K562 (cell line): ENCODE results near the gene XPR1.

ENCODE experiments used
- CBX1 ChIP-seq: sonication (generic); IDR thresholded peaks from 2 replicates; pipeline ENCODE4 v1.6.1; 2016; ENCODE audit warnings: antibody characterized with exemption, low read depth, mild to moderate bottlenecking
- HDAC6 ChIP-seq: IDR thresholded peaks from 2 replicates; pipeline ENCODE4 v1.6.1; 2012; ENCODE audit warnings: low read depth, mild to moderate bottlenecking, control low read depth, inconsistent platforms, low read length, moderate library complexity
- PTBP1 ChIP-seq: fragments of 200-400 bp; formaldehyde crosslinking; IDR thresholded peaks from 2 replicates; pipeline ENCODE4 v1.6.1; 2017; ENCODE audit warnings: low read depth, low read length
- YY1 ChIP-seq, 3 experiments: IDR thresholded peaks; 2 replicates each; pipeline ENCODE4 v1.6.1; 2011; ENCODE audit warnings: low read length in 2 of 3, mild to moderate bottlenecking in 2 of 3, moderate library complexity in 2 of 3, borderline replicate concordance in 1 of 3, control low read depth in 1 of 3, low read depth in 1 of 3; ENCODE audit not compliant: insufficient read depth in 3 of 3, insufficient replicate concordance in 2 of 3, control insufficient read depth in 1 of 3, insufficient read length in 1 of 3; ENCODE audit errors: extremely low read depth in 1 of 3
- TF ChIP-seq, protein P1 (sequence below), 2 experiments: fragments of 450-650 bp; IDR thresholded peaks; 2 replicates each; pipeline ENCODE4 v1.6.1; 2016

DNA sequence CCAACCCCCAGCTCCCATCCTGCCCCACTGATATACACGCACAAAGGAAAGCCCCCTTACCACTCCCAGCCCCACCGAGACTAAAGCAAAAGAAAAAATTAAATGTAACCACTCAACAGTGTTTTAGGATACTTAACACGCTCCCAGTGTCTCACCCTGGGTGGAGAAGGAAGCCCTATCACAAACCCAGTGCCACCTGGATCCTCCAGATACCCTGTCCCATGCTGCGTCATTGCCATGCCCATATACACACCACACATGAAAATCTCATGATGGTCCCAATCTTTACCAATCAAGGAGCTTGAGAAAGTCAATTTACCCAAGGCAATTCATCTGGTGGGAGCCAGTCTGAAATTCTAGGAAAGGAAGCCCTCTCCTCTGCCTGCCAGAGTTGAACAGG lies 292.1 kb downstream of the XPR1 start:
- TF ChIP-seq PTBP1, result no peak
- no peak for TF ChIP-seq CBX1
- TF ChIP-seq HDAC6, result no peak
- TF ChIP-seq, protein P1, sequence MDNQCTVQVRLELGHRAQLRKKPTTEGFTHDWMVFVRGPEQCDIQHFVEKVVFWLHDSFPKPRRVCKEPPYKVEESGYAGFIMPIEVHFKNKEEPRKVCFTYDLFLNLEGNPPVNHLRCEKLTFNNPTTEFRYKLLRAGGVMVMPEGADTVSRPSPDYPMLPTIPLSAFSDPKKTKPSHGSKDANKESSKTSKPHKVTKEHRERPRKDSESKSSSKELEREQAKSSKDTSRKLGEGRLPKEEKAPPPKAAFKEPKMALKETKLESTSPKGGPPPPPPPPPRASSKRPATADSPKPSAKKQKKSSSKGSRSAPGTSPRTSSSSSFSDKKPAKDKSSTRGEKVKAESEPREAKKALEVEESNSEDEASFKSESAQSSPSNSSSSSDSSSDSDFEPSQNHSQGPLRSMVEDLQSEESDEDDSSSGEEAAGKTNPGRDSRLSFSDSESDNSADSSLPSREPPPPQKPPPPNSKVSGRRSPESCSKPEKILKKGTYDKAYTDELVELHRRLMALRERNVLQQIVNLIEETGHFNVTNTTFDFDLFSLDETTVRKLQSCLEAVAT (IDR thresholded peaks at IDR 0.05), result no peak
- no peak for TF ChIP-seq YY1 (IDR thresholded peaks at IDR 0.05; ENCODE audit: borderline replicate concordance in 1 of 3, control insufficient read depth in 1 of 3, extremely low read depth in 1 of 3, insufficient read depth in 3 of 3, insufficient read length in 1 of 3, insufficient replicate concordance in 2 of 3, low read depth in 1 of 3, low read length in 2 of 3)
